GM18520 (cell line): ENCODE data around the gene MECP2.
"Not testable (repeated sequence)": the region's sequence is repeated elsewhere in the genome, so short reads cannot be mapped to it uniquely, and the experiment has no call there.

Source experiments
- ATAC-seq: cut with Tn5 transposase; IDR thresholded peaks from one replicate; pipeline ENCODE4 v1.9.1; 2021; ENCODE audit not compliant: unreplicated experiment

Gene MECP2

GRCh38 chrX:154097589-154098541 is at the start of gene MECP2:
MECP2 (minus strand) TSS chrX:154097717.
- ATAC-seq: peak; percentile 76

GRCh38 chrX:154144010-154144409 is 46.5 kb upstream of the MECP2 start, which contains the start of gene OPN1LW:
OPN1LW (plus strand) TSS chrX:154144243; CDS start chrX:154144284, 41 bp downstream.
- ATAC-seq: not testable (repeated sequence)

- ATAC-seq: no peak
Measured at GRCh38 chrX:154142950-154143745, 45.6 kb upstream of the MECP2 start.

GRCh38 chrX:154142386-154142785 is 44.9 kb upstream of the MECP2 start:
- ATAC-seq: no peak

- no peak for ATAC-seq
Measured at GRCh38 chrX:154140742-154141141, 43.2 kb upstream of the MECP2 start.

GRCh38 chrX:154140206-154140605 is 42.7 kb upstream of the MECP2 start:
- ATAC-seq: no peak

GRCh38 chrX:154138857-154139256 is 41.3 kb upstream of the MECP2 start:
- ATAC-seq: no peak

GRCh38 chrX:154136627-154137161 is 39.2 kb upstream of the MECP2 start:
- ATAC-seq: no peak

GRCh38 chrX:154135458-154136229 is 38.1 kb upstream of the MECP2 start:
- ATAC-seq: no peak

- ATAC-seq: no peak
Measured at GRCh38 chrX:154132366-154132765, 34.8 kb upstream of the MECP2 start.

GRCh38 chrX:154131955-154132354 is 34.4 kb upstream of the MECP2 start:
- ATAC-seq: no peak

- no peak for ATAC-seq
Measured at GRCh38 chrX:154126101-154126500, 28.6 kb upstream of the MECP2 start.

- ATAC-seq: no peak
Measured at GRCh38 chrX:154125391-154126040, 28.0 kb upstream of the MECP2 start.

GRCh38 chrX:154123241-154124219 is 26.0 kb upstream of the MECP2 start:
- ATAC-seq: no peak

GRCh38 chrX:154121961-154122360 is 24.4 kb upstream of the MECP2 start:
- no peak for ATAC-seq

- ATAC-seq: no peak
Measured at GRCh38 chrX:154121207-154121606, 23.7 kb upstream of the MECP2 start.

GRCh38 chrX:154120567-154120966 is 23.1 kb upstream of the MECP2 start:
- no peak for ATAC-seq

GRCh38 chrX:154117566-154117965 is 20.0 kb upstream of the MECP2 start:
- ATAC-seq: no peak
